ENCODE results near the gene SFRP5.

GRCh38 chr10:97798958-97799610 is 27.3 kb upstream of the SFRP5 start:
- TF ChIP-seq NFIC (IDR thresholded peaks at IDR 0.05), result no peak
- TF ChIP-seq YY1 (IDR thresholded peaks at IDR 0.05; ENCODE audit: low read depth), result no peak
- no peak for TF ChIP-seq TEAD4 (IDR thresholded peaks at IDR 0.05)

All from Ishikawa (cell line).